H1 (cell line): ENCODE data around the gene LCNL1. TPM values are rescaled to one million over a fixed set of nuclear protein-coding genes. Genes with fewer than 3 reads are reported as not detected.
A peak's percentile ranks its signal among the peaks of the same experiment; 100 is the strongest.

ENCODE experiments used
- CTCF ChIA-PET: fragments of 300-600 bp; sonication (Branson Sonifier 250); formaldehyde crosslinking; loops from one replicate; lab custom pipeline; 2021; ENCODE audit not compliant: partially characterized antibody; lab: Charles Lee
- POLR2A ChIA-PET: fragments of 300-600 bp; sonication (Branson Sonifier 250); formaldehyde crosslinking; loops from one replicate; lab custom pipeline; 2021; ENCODE audit warnings: inconsistent platforms; ENCODE audit not compliant: partially characterized antibody; lab: Charles Lee
- DNase-seq, 2 experiments: peaks; one replicate each; pipeline versions ENCODE4 v3.0.0 to v3.0.0-alpha.2; 2010 to 2022; ENCODE audit warnings: low spot score in 2 of 2, low read depth in 1 of 2, mixed read lengths in 1 of 2
- FAIRE-seq: peaks from 2 replicates; lab custom pipeline; 2011; peaks lifted over from hg19 to GRCh38; lab: Jason Lieb, UNC
- H2AFZ ChIP-seq: 2 replicates; pipeline ENCODE4 v1.8.1; 2012; ENCODE audit warnings: low read length, inconsistent platforms
- H2AK5ac ChIP-seq: 2 replicates; pipeline ENCODE4 v1.6.1; 2013; ENCODE audit warnings: low read depth, low read length
- H2BK120ac ChIP-seq: replicated peaks from 2 replicates; pipeline ENCODE3; 2013; ENCODE audit warnings: low read depth, low read length, inconsistent platforms
- H2BK12ac ChIP-seq: 2 replicates; pipeline ENCODE4 v1.6.1; 2013; ENCODE audit warnings: low read depth, low read length
- H2BK15ac ChIP-seq: 2 replicates; pipeline ENCODE4 v1.6.1; 2013; ENCODE audit warnings: low read length
- H2BK20ac ChIP-seq: 2 replicates; pipeline ENCODE4 v1.6.1; 2013; ENCODE audit warnings: low read length
- H2BK5ac ChIP-seq: 2 replicates; pipeline ENCODE4 v1.6.1; 2013; ENCODE audit warnings: low read depth, low read length
- H3K14ac ChIP-seq: 2 replicates; pipeline ENCODE4 v1.6.1; 2013; ENCODE audit warnings: inconsistent platforms; ENCODE audit not compliant: insufficient read length
- H3K18ac ChIP-seq: 2 replicates; pipeline ENCODE4 v1.6.1; 2013; ENCODE audit warnings: low read length; ENCODE audit errors: extremely low read depth
- H3K23ac ChIP-seq: 2 replicates; pipeline ENCODE4 v1.6.1; 2013; ENCODE audit warnings: inconsistent platforms; ENCODE audit not compliant: insufficient read length
- H3K23me2 ChIP-seq: 2 replicates; pipeline ENCODE4 v1.6.1; 2013; ENCODE audit warnings: low read depth, low read length
- H3K27ac ChIP-seq: 2 replicates; pipeline ENCODE4 v1.6.1; 2011; ENCODE audit warnings: low read depth, low read length, inconsistent platforms
- H3K27me3 ChIP-seq, 4 experiments: replicated peaks in 1 of 4; 1 replicate in 1 of 4; 2 replicates in 3 of 4; pipeline versions ENCODE4 v1.6.1 to v1.8.1; 2011 to 2013; ENCODE audit warnings: low read length in 3 of 4, mild to moderate bottlenecking in 3 of 4, inconsistent platforms in 2 of 4, mixed read lengths in 2 of 4, moderate library complexity in 1 of 4; ENCODE audit not compliant: control insufficient read depth in 3 of 4, insufficient read depth in 3 of 4; ENCODE audit errors: extremely low read depth in 1 of 4
- H3K36me3 ChIP-seq, 4 experiments: 2 replicates each; pipeline versions ENCODE4 v1.6.1 to v1.8.1; 2011 to 2013; ENCODE audit warnings: mild to moderate bottlenecking in 4 of 4, low read length in 3 of 4, moderate library complexity in 2 of 4, control low read depth in 1 of 4, inconsistent platforms in 1 of 4; ENCODE audit not compliant: insufficient read depth in 4 of 4, control insufficient read depth in 2 of 4
- H3K4ac ChIP-seq: replicated peaks from 2 replicates; pipeline ENCODE3; 2013; ENCODE audit warnings: low read length, low read depth, mixed read lengths, inconsistent platforms; ENCODE audit not compliant: insufficient read length
- H3K4me1 ChIP-seq, 4 experiments: replicated peaks in 1 of 4; 1 replicate in 1 of 4; 2 replicates in 3 of 4; pipeline versions ENCODE4 v1.6.1 to v1.8.1; 2011 to 2013; ENCODE audit warnings: low read length in 3 of 4, inconsistent platforms in 2 of 4, mixed read lengths in 1 of 4; ENCODE audit not compliant: insufficient read depth in 4 of 4, control insufficient read depth in 3 of 4
- H3K4me2 ChIP-seq, 2 experiments: 2 replicates each; pipeline versions ENCODE4 v1.6.1 to v1.8.1; 2011 to 2013; ENCODE audit warnings: low read depth in 2 of 2, low read length in 2 of 2, control low read depth in 1 of 2, inconsistent platforms in 1 of 2, mild to moderate bottlenecking in 1 of 2; ENCODE audit not compliant: insufficient read depth in 1 of 2
- H3K4me3 ChIP-seq, 4 experiments: fragments of 200-600, 300-600 bp in 1 of 4; sonication (generic), shearing (Covaris generic), sonication (Bioruptor Twin) in 1 of 4; 2 replicates each; pipeline versions ENCODE4 v1.5.1 to v1.8.1; 2011 to 2016; ENCODE audit warnings: low read length in 4 of 4, low read depth in 3 of 4, control low read depth in 2 of 4, inconsistent platforms in 2 of 4, mild to moderate bottlenecking in 2 of 4, mixed read lengths in 1 of 4, moderate library complexity in 1 of 4; ENCODE audit not compliant: insufficient read depth in 2 of 4; ENCODE audit errors: extremely low read depth in 1 of 4
- H3K56ac ChIP-seq: replicated peaks from 2 replicates; pipeline ENCODE3; 2013; ENCODE audit warnings: low read depth, mild to moderate bottlenecking, mixed read lengths, low read length, inconsistent platforms; ENCODE audit not compliant: insufficient read length
- H3K79me1 ChIP-seq: 2 replicates; pipeline ENCODE4 v1.6.1; 2013; ENCODE audit warnings: low read depth, low read length, control low read depth
- H3K79me2 ChIP-seq, 2 experiments: 2 replicates each; pipeline versions ENCODE4 v1.6.1 to v1.8.1; 2012 to 2013; ENCODE audit warnings: low read length in 2 of 2, mild to moderate bottlenecking in 2 of 2, inconsistent platforms in 1 of 2; ENCODE audit not compliant: insufficient read depth in 2 of 2, control insufficient read depth in 1 of 2
- H3K9ac ChIP-seq, 4 experiments: replicated peaks in 1 of 4; 1 replicate in 1 of 4; 2 replicates in 3 of 4; pipeline versions ENCODE4 v1.6.1 to v1.8.1; 2011 to 2013; ENCODE audit warnings: low read depth in 3 of 4, low read length in 3 of 4, control low read depth in 2 of 4, mild to moderate bottlenecking in 2 of 4, moderate library complexity in 2 of 4, inconsistent platforms in 1 of 4; ENCODE audit errors: extremely low read depth in 1 of 4
- H3K9me3 ChIP-seq, 2 experiments: 2 replicates each; pipeline versions ENCODE4 v1.6.1 to v1.8.1; 2012 to 2013; ENCODE audit warnings: mild to moderate bottlenecking in 2 of 2, moderate library complexity in 2 of 2, control low read depth in 1 of 2, inconsistent platforms in 1 of 2, low read depth in 1 of 2, low read length in 1 of 2, mixed read lengths in 1 of 2; ENCODE audit not compliant: insufficient read depth in 2 of 2
- H4K20me1 ChIP-seq, 2 experiments: replicated peaks in 1 of 2; 2 replicates each; pipeline versions ENCODE3 to v1.8.1; 2011 to 2013; ENCODE audit warnings: inconsistent platforms in 2 of 2, low read length in 2 of 2, mild to moderate bottlenecking in 1 of 2; ENCODE audit not compliant: insufficient read depth in 2 of 2, control insufficient read depth in 1 of 2
- H4K5ac ChIP-seq: 2 replicates; pipeline ENCODE4 v1.6.1; 2013; ENCODE audit warnings: low read length, low read depth, mixed read lengths, inconsistent platforms; ENCODE audit not compliant: insufficient read length
- H4K8ac ChIP-seq: 2 replicates; pipeline ENCODE4 v1.8.0; 2013; ENCODE audit warnings: mild to moderate bottlenecking, moderate library complexity, low read length, inconsistent platforms; ENCODE audit not compliant: insufficient read depth; ENCODE audit errors: extremely low read depth
- H4K91ac ChIP-seq: replicated peaks from 2 replicates; pipeline ENCODE3; 2013; ENCODE audit warnings: low read length, mixed read lengths, inconsistent platforms; ENCODE audit not compliant: insufficient read length
- WGBS, 2 experiments: shearing (Covaris generic) in 1 of 2; methylation state at CpG; one replicate each; pipeline versions ENCODE4 v1.1.6 to v1.1.7; 2013 to 2015; ENCODE audit warnings: low lambda C conversion rate in 2 of 2, mixed read lengths in 2 of 2, inconsistent platforms in 1 of 2, low coverage in 1 of 2, missing lambda C conversion rate in 1 of 2; ENCODE audit not compliant: insufficient replicate concordance in 2 of 2, insufficient coverage in 1 of 2, insufficient read length in 1 of 2; ENCODE audit errors: extremely low coverage in 1 of 2, missing lambda C conversion rate in 1 of 2; 5-methylcytosine and 5-hydroxymethylcytosine counted together
- polyA plus RNA-seq, 7 experiments: library from polyadenylated mRNA; depleted of rRNA in 3 of 7; stranded (reverse) in 5 of 7; unstranded in 2 of 7; fragments of >200 nt in 5 of 7; fragments of 200-250 nt in 2 of 7; gene quantifications; 1 replicate in 5 of 7; 2 replicates in 1 of 7; 4 replicates in 1 of 7; pipeline versions ENCODE4 v1.2.1 to v1.2.3, GENCODE V29; 2011 to 2013; ENCODE audit warnings: missing spikeins in 2 of 7, mixed read lengths in 2 of 7
- total RNA-seq: library from RNA; stranded (reverse); fragmentation: NEBNext Ultra II Directional; extraction: Animal tissue kit (Norgen Biotek cat#: 25700); gene quantifications from 2 replicates; pipeline ENCODE4 v1.2.1, GENCODE V29; 2021

LCNL1 gene
- total and polyA plus RNA-seq, 2 of the 8 experiments (the other 6 are each of a cell fraction or from before 2014, with no cell fraction given) = 0.11 TPM; not detected in 1

- Histone ChIP-seq H3K4me1 (peaks cover 0 to 18% (median 11%) of the 10 kb centered on the region in 4 experiments; a peak in 5 of 7 replicates), H2AK5ac (no peak within 1 kb of the TSS), H3K4ac (peak within 1 kb of the TSS; percentile 53), H3K27me3 (no peaks in the 10 kb centered on the region), H3K9ac (peak within 1 kb of the TSS in 3 of 4 experiments; percentile 42 to 63 (median 60); a peak in 5 of 7 replicates), H3K27ac (no peak within 1 kb of the TSS; the same call in 1 of the 2 replicates), H3K56ac (peak within 1 kb of the TSS; percentile 59), H3K79me2 (peaks cover 0 to 3% of the 10 kb centered on the region in 2 experiments; a peak in 1 of 4 replicates), H3K4me3 (peak within 1 kb of the TSS; percentile 68 to 95 (median 72)), H3K23me2 (peaks cover 5% of the 10 kb centered on the region; the same call in 1 of the 2 replicates), H3K9me3 (no peaks in the 10 kb centered on the region), H3K79me1 (no peaks in the 10 kb centered on the region), H4K5ac (peak within 1 kb of the TSS; percentile 15), H3K14ac (no peak within 1 kb of the TSS), H3K23ac (no peak within 1 kb of the TSS), H2BK12ac (peak within 1 kb of the TSS; percentile 39; the same call in 1 of the 2 replicates), H4K91ac (peak within 1 kb of the TSS; percentile 37), H2BK20ac (0 out of 2 replicates have a peak within 1 kb of the TSS, but pooled peaks have one; percentile 9), H4K20me1 (peaks cover 5 to 24% of the 10 kb centered on the region in 2 experiments), H3K4me2 (peak within 1 kb of the TSS; percentile 64 to 66), H2AFZ (no peak within 1 kb of the TSS), H2BK5ac (no peak within 1 kb of the TSS; the same call in 1 of the 2 replicates), H2BK120ac (no peak within 1 kb of the TSS), H4K8ac (peak within 1 kb of the TSS; percentile 45; the same call in 1 of the 2 replicates), H3K18ac (peak within 1 kb of the TSS; percentile 78), H2BK15ac (peak within 1 kb of the TSS; percentile 89), H3K36me3 (peaks cover 12 to 33% (median 16%) of the 10 kb centered on the region in 4 experiments; a peak in 7 of 8 replicates)
- DNase-seq = peak; percentile 78 to 96
- 15% methylated on average over 36 of the region's 74 CpGs; no CpG with 5 or more reads in 1 of the 2 experiments for WGBS, 2 experiments
- FAIRE-seq = no peak
- ChIA-PET CTCF (interaction anchor here (0.6 to 4.4 kb wide), 13 partner anchors 9 to 338 kb away, joined by 3 to 60 read pairs (median 4); partner anchors contain the start of genes ABCA2, CLIC3, FUT7 and MAMDC4), POLR2A (interaction anchor here (1.2 to 2.1 kb wide), 4 partner anchors 18 to 124 kb away, joined by 3 to 9 read pairs (median 4); no protein-coding TSS in a partner anchor)
Measured at GRCh38 chr9:136944519-136945332, 38.1 kb upstream of the LCNL1 start, which contains the start of the genes C8G and FBXW5. TSS of gene C8G (plus strand) at chr9:136945243. CDS start at chr9:136945321, 78 bp downstream. TSS of gene FBXW5 (minus strand) at chr9:136944738. CDS start at chr9:136944083, 655 bp downstream.
